ENCODE data around the gene PAPPA2.

DNA sequence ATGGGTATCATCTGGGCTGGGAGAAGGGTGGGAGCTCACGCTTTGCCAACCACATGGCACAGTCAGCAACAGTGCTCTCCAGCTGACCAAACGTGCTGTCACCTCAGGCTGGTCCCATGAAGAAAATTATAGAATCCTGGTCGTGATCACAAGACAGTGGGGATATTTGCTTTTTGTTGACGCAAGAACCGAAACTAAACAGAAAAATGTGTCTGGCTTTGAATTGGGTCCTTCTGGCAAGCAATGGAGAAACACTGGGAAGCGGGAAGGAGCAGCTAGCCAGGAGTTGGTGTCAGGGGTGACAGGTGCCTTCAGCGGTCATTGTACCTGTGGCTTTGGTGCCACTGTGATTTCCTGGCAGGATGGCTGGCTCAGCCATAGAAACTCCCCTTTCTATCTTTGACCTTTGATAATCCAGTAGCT is 304.8 kb downstream of the PAPPA2 start:
- TF ChIP-seq POLR2A (IDR thresholded peaks at IDR 0.05; ENCODE audit: low read depth, low read length) (no peak), POLR2AphosphoS5 (IDR thresholded peaks at IDR 0.05; ENCODE audit: low read depth, low read length) (no peak)
